Neuronal stem cell (in vitro differentiated cells): ENCODE results near the gene SORL1.

ENCODE experiments used
- DNase-seq: peaks from one replicate; pipeline ENCODE4 v3.0.0-alpha.2; 2013; ENCODE audit warnings: low spot score
- H2AFZ ChIP-seq: one replicate; pipeline ENCODE4 v1.6.1; 2013; ENCODE audit warnings: mild to moderate bottlenecking, low read length, inconsistent platforms
- H2AK5ac ChIP-seq: 2 replicates; pipeline ENCODE4 v1.6.1; 2013; ENCODE audit warnings: low read depth, mild to moderate bottlenecking, inconsistent platforms, low read length, moderate library complexity, mixed read lengths
- H2BK120ac ChIP-seq: 2 replicates; pipeline ENCODE4 v1.6.1; 2013; ENCODE audit warnings: low read depth, mild to moderate bottlenecking, inconsistent platforms, low read length, moderate library complexity, mixed read lengths
- H2BK12ac ChIP-seq: one replicate; pipeline ENCODE4 v1.6.1; 2013; ENCODE audit warnings: low read length, inconsistent platforms
- H2BK15ac ChIP-seq: 2 replicates; pipeline ENCODE4 v1.6.1; 2013; ENCODE audit warnings: mild to moderate bottlenecking, low read length, inconsistent platforms, mixed read lengths
- H2BK5ac ChIP-seq: one replicate; pipeline ENCODE4 v1.6.1; 2013; ENCODE audit warnings: inconsistent platforms, mild to moderate bottlenecking, low read length, moderate library complexity
- H3K14ac ChIP-seq: one replicate; pipeline ENCODE4 v1.6.1; 2013; ENCODE audit warnings: low read length, inconsistent platforms
- H3K18ac ChIP-seq: 2 replicates; pipeline ENCODE4 v1.6.1; 2013; ENCODE audit warnings: low read length, inconsistent platforms
- H3K23ac ChIP-seq: 2 replicates; pipeline ENCODE4 v1.6.1; 2013; ENCODE audit warnings: low read depth, mild to moderate bottlenecking, mixed read lengths, low read length, inconsistent platforms; ENCODE audit not compliant: poor library complexity
- H3K27ac ChIP-seq: replicated peaks from 3 replicates; pipeline ENCODE4 v1.5.1; 2013; ENCODE audit warnings: low read length, inconsistent platforms
- H3K27me3 ChIP-seq, 3 experiments: 2 replicates each; pipeline ENCODE4 v1.6.1; 2013; ENCODE audit warnings: low read length in 3 of 3, mild to moderate bottlenecking in 2 of 3, inconsistent platforms in 1 of 3, low read depth in 1 of 3, mixed read lengths in 1 of 3, moderate library complexity in 1 of 3; ENCODE audit not compliant: control insufficient read depth in 3 of 3, insufficient read depth in 3 of 3
- H3K36me3 ChIP-seq, 2 donors: replicated peaks in 1 of 2; 2 replicates each; pipeline ENCODE4 v1.6.1; 2013; ENCODE audit warnings: low read length in 2 of 2; ENCODE audit not compliant: control insufficient read depth in 2 of 2, insufficient read depth in 2 of 2
- H3K4ac ChIP-seq: 2 replicates; pipeline ENCODE4 v1.6.1; 2013; ENCODE audit warnings: inconsistent platforms, mild to moderate bottlenecking, low read length, moderate library complexity
- H3K4me1 ChIP-seq, 2 donors: 1 replicate in 1 of 2; 2 replicates in 1 of 2; pipeline ENCODE4 v1.6.1; 2013; ENCODE audit warnings: low read length in 2 of 2, low read depth in 1 of 2; ENCODE audit not compliant: control insufficient read depth in 2 of 2, insufficient read depth in 1 of 2
- H3K4me2 ChIP-seq: one replicate; pipeline ENCODE4 v1.6.1; 2013; ENCODE audit warnings: mild to moderate bottlenecking, low read length, inconsistent platforms; ENCODE audit not compliant: insufficient read depth, poor library complexity, severe bottlenecking
- H3K4me3 ChIP-seq, 2 donors: 2 replicates each; pipeline ENCODE4 v1.5.1; 2013; ENCODE audit warnings: low read length in 2 of 2, mild to moderate bottlenecking in 2 of 2, inconsistent platforms in 1 of 2, moderate library complexity in 1 of 2
- H3K79me1 ChIP-seq: one replicate; pipeline ENCODE4 v1.6.1; 2013; ENCODE audit warnings: low read depth, mild to moderate bottlenecking, inconsistent platforms, low read length, moderate library complexity
- H3K9ac ChIP-seq: one replicate; pipeline ENCODE4 v1.6.1; 2013; ENCODE audit warnings: mild to moderate bottlenecking, low read depth, low read length, inconsistent platforms; ENCODE audit not compliant: poor library complexity
- H3K9me3 ChIP-seq, 2 donors: replicated peaks in 1 of 2; 2 replicates each; pipeline versions ENCODE3 to v1.6.1; 2013; ENCODE audit warnings: low read length in 2 of 2, mild to moderate bottlenecking in 2 of 2, inconsistent platforms in 1 of 2, low read depth in 1 of 2, mixed read lengths in 1 of 2, moderate library complexity in 1 of 2; ENCODE audit not compliant: control insufficient read depth in 2 of 2, insufficient read depth in 1 of 2
- H4K8ac ChIP-seq: one replicate; pipeline ENCODE4 v1.6.1; 2013; ENCODE audit warnings: low read depth, mild to moderate bottlenecking, inconsistent platforms, low read length, moderate library complexity
- H4K91ac ChIP-seq: one replicate; pipeline ENCODE4 v1.6.1; 2013; ENCODE audit warnings: low read length, low read depth, mild to moderate bottlenecking, inconsistent platforms; ENCODE audit not compliant: poor library complexity
- WGBS, 2 donors: extraction: QIAGEN DNeasy Blood & Tissue Kit; methylation state at CpG; one replicate each; pipeline ENCODE4 v1.1.7; 2013; ENCODE audit warnings: missing lambda C conversion rate in 2 of 2, mixed read lengths in 1 of 2; ENCODE audit not compliant: insufficient read length in 2 of 2, insufficient replicate concordance in 1 of 2; ENCODE audit errors: extremely low coverage in 2 of 2; 5-methylcytosine and 5-hydroxymethylcytosine counted together

Gene SORL1

GRCh38 chr11:121441521-121441920 lies 10.6 kb upstream of the SORL1 start:
- H2BK12ac ChIP-seq, result no peak overlapping the region
- H2AK5ac ChIP-seq, result no peak overlapping the region
- no peak overlapping the region for H3K14ac ChIP-seq
- no peak overlapping the region for H4K8ac ChIP-seq
- H3K79me1 ChIP-seq, result no peaks in the 10 kb centered on the region
- no peak overlapping the region for H3K4me2 ChIP-seq
- H3K4ac ChIP-seq, result no peak overlapping the region
- no peak overlapping the region for H2BK120ac ChIP-seq
- no peaks in the 10 kb centered on the region for H3K36me3 ChIP-seq
- H3K27me3 ChIP-seq, result peaks cover 0 to 4% (median 0%) of the 10 kb centered on the region in 3 experiments
- no peak overlapping the region for H3K9ac ChIP-seq
- no peak overlapping the region for H2BK15ac ChIP-seq
- H2AFZ ChIP-seq, result peak overlapping the region; percentile 31
- H3K4me3 ChIP-seq, result no peak overlapping the region
- H3K27ac ChIP-seq, result no peak overlapping the region
- H4K91ac ChIP-seq, result no peak overlapping the region
- H2BK5ac ChIP-seq, result no peak overlapping the region
- peaks cover 2 to 5% of the 10 kb centered on the region in 2 donors for H3K4me1 ChIP-seq
- DNase-seq, result no peak
- H3K18ac ChIP-seq, result no peak overlapping the region
- no peak overlapping the region for H3K23ac ChIP-seq
- H3K9me3 ChIP-seq, result no peaks in the 10 kb centered on the region
- WGBS, 2 donors, result no CpG with 5 or more reads among the region's 2 CpGs

GRCh38 chr11:121443688-121444275 lies 8.3 kb upstream of the SORL1 start:
- H3K18ac ChIP-seq, result no peak overlapping the region
- H3K4me2 ChIP-seq, result no peak overlapping the region
- H3K27me3 ChIP-seq, result no peaks in the 10 kb centered on the region
- no peak overlapping the region for H3K14ac ChIP-seq
- H2BK5ac ChIP-seq, result no peak overlapping the region
- no peak overlapping the region for H4K8ac ChIP-seq
- H2BK12ac ChIP-seq, result no peak overlapping the region
- H4K91ac ChIP-seq, result no peak overlapping the region
- no peak for DNase-seq
- peaks cover 6 to 7% of the 10 kb centered on the region in 2 donors for H3K4me1 ChIP-seq
- H3K23ac ChIP-seq, result no peak overlapping the region
- peak overlapping the region; percentile 73 for H2AFZ ChIP-seq
- H3K27ac ChIP-seq, result no peak overlapping the region
- H2BK15ac ChIP-seq, result no peak overlapping the region
- H3K36me3 ChIP-seq, result no peaks in the 10 kb centered on the region
- no peaks in the 10 kb centered on the region for H3K79me1 ChIP-seq
- peaks cover 0 to 2% of the 10 kb centered on the region in 2 donors for H3K9me3 ChIP-seq
- H2BK120ac ChIP-seq, result no peak overlapping the region
- no CpG with 5 or more reads among the region's 4 CpGs for WGBS, 2 donors
- no peak overlapping the region for H3K4me3 ChIP-seq
- H3K4ac ChIP-seq, result no peak overlapping the region
- no peak overlapping the region for H2AK5ac ChIP-seq
- H3K9ac ChIP-seq, result no peak overlapping the region

- no peaks in the 10 kb centered on the region for H3K27me3 ChIP-seq
- no peak overlapping the region for H3K4ac ChIP-seq
- H3K18ac ChIP-seq, result no peak overlapping the region
- no peak overlapping the region for H3K4me3 ChIP-seq
- no peak overlapping the region for H2BK120ac ChIP-seq
- peaks cover 0 to 2% of the 10 kb centered on the region in 2 donors for H3K9me3 ChIP-seq
- H3K9ac ChIP-seq, result no peak overlapping the region
- H2BK15ac ChIP-seq, result no peak overlapping the region
- no peak overlapping the region for H3K27ac ChIP-seq
- no peak overlapping the region for H2BK5ac ChIP-seq
- peaks cover 6 to 7% of the 10 kb centered on the region in 2 donors for H3K4me1 ChIP-seq
- H3K79me1 ChIP-seq, result no peaks in the 10 kb centered on the region
- H2BK12ac ChIP-seq, result no peak overlapping the region
- no peak overlapping the region for H4K91ac ChIP-seq
- no peak overlapping the region for H3K4me2 ChIP-seq
- H3K14ac ChIP-seq, result no peak overlapping the region
- DNase-seq, result no peak
- no peak overlapping the region for H2AK5ac ChIP-seq
- no CpG with 5 or more reads among the region's 3 CpGs for WGBS, 2 donors
- no peak overlapping the region for H3K23ac ChIP-seq
- no peak overlapping the region for H2AFZ ChIP-seq
- no peaks in the 10 kb centered on the region for H3K36me3 ChIP-seq
- H4K8ac ChIP-seq, result no peak overlapping the region
These were observed 7.6 kb upstream of the SORL1 start for GRCh38 chr11:121444526-121444925.

DNA sequence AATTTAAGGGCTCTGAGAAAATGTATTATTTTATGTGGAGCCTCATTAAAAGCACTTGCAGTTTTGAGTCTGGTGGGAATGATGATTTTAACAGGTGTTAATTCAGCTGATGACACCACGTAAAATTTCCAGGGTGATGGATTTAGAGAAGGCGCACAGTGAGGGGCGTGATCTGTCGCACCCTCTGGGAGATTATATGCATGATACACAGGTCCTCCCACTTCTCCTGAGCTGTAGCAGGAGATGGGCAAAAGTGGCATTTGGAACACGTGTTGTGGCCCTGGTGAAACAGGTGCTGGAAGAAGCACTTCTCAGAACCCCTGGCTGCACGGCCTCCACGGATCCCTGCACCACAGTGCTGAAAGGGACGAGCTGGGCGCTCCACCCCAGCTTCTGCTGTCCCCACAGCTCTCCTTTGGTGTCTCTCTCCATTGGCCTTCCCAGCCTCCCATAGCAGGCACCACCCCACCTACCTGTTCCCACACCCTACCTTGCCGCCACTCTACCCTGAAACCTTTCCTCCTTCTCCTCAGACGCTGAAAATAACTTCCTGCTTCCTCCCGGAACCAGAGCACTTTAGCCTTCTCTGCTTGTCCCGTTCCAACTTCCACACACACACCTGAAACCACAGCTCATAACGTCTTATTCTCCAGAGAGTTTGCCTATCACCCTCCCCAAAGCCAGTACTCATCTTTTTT lies 6.9 kb upstream of the SORL1 start:
- Histone ChIP-seq H2BK120ac (no peak overlapping the region), H2AK5ac (no peak overlapping the region), H3K14ac (no peak overlapping the region), H3K27ac (no peak overlapping the region), H3K9ac (no peak overlapping the region), H4K8ac (no peak overlapping the region), H3K4ac (no peak overlapping the region), H3K23ac (no peak overlapping the region), H3K27me3 (no peaks in the 10 kb centered on the region), H3K36me3 (no peaks in the 10 kb centered on the region), H4K91ac (no peak overlapping the region), H3K4me1 (peaks cover 6 to 7% of the 10 kb centered on the region in 2 donors), H2BK15ac (no peak overlapping the region), H3K9me3 (peaks cover 0 to 2% of the 10 kb centered on the region in 2 donors), H3K4me2 (no peak overlapping the region), H3K18ac (no peak overlapping the region), H2BK12ac (no peak overlapping the region), H2BK5ac (no peak overlapping the region), H3K4me3 (no peak overlapping the region), H2AFZ (peak overlapping the region; percentile 61), H3K79me1 (no peaks in the 10 kb centered on the region)
- WGBS, 2 donors, result no CpG with 5 or more reads among the region's 14 CpGs
- no peak for DNase-seq
